HCT116 (cell line): Measurements from ENCODE around the gene RAB3IP. TPM values are rescaled to one million over a fixed set of nuclear protein-coding genes. Genes with fewer than 3 reads are reported as not detected.

Source experiments
- ATAC-seq: fragments of 200-7000 bp; cut with Tn5 transposase; 2 replicates; pipeline ENCODE4 v1.9.1; 2020; ENCODE audit warnings: mild to moderate bottlenecking, moderate library complexity
- BruUV-seq: library from RNA; stranded (reverse); fragments of 400-500 nt; replicated peaks from 2 replicates; lab custom pipeline; 2021; lab: Mats Ljungman, UMichigan
- CTCF ChIA-PET: fragments of 300-600 bp; sonication (Branson Sonifier 250); formaldehyde crosslinking; loops from one replicate; lab custom pipeline; 2021; ENCODE audit warnings: antibody characterized with exemption; lab: Charles Lee
- POLR2A ChIA-PET: fragments of 300-600, 350-600 bp; sonication (Branson Sonifier 250); formaldehyde crosslinking; loops from one replicate; lab custom pipeline; 2021; ENCODE audit warnings: antibody characterized with exemption; lab: Charles Lee
- RAD21 ChIA-PET, 2 experiments: fragments of 300-600 bp; sonication (Branson Sonifier 250); formaldehyde crosslinking; loops; one replicate each; lab custom pipeline; 2023; ENCODE audit warnings: low total read pairs in 2 of 2; ENCODE audit not compliant: uncharacterized antibody in 2 of 2, unreplicated experiment in 2 of 2, low non-redundant PET in 1 of 2; lab: Charles Lee
- DNase-seq: peaks from one replicate; pipeline ENCODE4 v3.0.0-alpha.2; 2010; ENCODE audit warnings: low read depth, low spot score
- H2AFZ ChIP-seq: fragments of 200-600 bp; shearing (Covaris generic), sonication (generic); 2 replicates; pipeline ENCODE4 v1.6.1; 2017; ENCODE audit warnings: low read depth, mixed run types, mixed read lengths, antibody characterized with exemption, low read length; ENCODE audit not compliant: poor library complexity, severe bottlenecking
- H3K27ac ChIP-seq: 2 replicates; pipeline ENCODE4 v1.5.1; 2012; ENCODE audit warnings: low read depth, low read length
- H3K27me3 ChIP-seq: fragments of 200-600 bp; sonication (generic); 2 replicates; pipeline ENCODE4 v1.6.1; 2016; ENCODE audit warnings: mixed run types, low read length, mixed read lengths; ENCODE audit not compliant: insufficient read depth
- H3K36me3 ChIP-seq, 2 experiments: fragments of 200-500 bp in 1 of 2; fragments of 200-600 bp in 1 of 2; sonication (Bioruptor generic) in 1 of 2; sonication (generic) in 1 of 2; 2 replicates each; pipeline versions ENCODE4 v1.5.1 to v1.6.1; 2014 to 2016; ENCODE audit warnings: low read length in 2 of 2, inconsistent platforms in 1 of 2, mixed read lengths in 1 of 2, mixed run types in 1 of 2; ENCODE audit not compliant: insufficient read depth in 2 of 2, control insufficient read depth in 1 of 2
- H3K4me1 ChIP-seq, 2 experiments: fragments of 200-600 bp in 1 of 2; sonication (generic) in 1 of 2; 2 replicates each; pipeline versions ENCODE4 v1.5.1 to v1.6.1; 2012 to 2017; ENCODE audit warnings: low read length in 2 of 2, inconsistent platforms in 1 of 2, mild to moderate bottlenecking in 1 of 2, mixed read lengths in 1 of 2, mixed run types in 1 of 2, moderate library complexity in 1 of 2; ENCODE audit not compliant: insufficient read depth in 2 of 2, control insufficient read depth in 1 of 2
- H3K4me2 ChIP-seq: fragments of 200-600 bp; sonication (generic); 2 replicates; pipeline ENCODE4 v1.6.1; 2017; ENCODE audit warnings: mixed run types, low read length, mixed read lengths
- H3K4me3 ChIP-seq, 2 experiments: fragments of 200-600 bp in 1 of 2; sonication (generic) in 1 of 2; replicated peaks in 1 of 2; 2 replicates each; pipeline ENCODE4 v1.5.1; 2011 to 2016; ENCODE audit warnings: low read length in 2 of 2, control low read depth in 1 of 2, low read depth in 1 of 2, mild to moderate bottlenecking in 1 of 2, mixed read lengths in 1 of 2, mixed run types in 1 of 2
- H3K79me2 ChIP-seq: fragments of 200-600 bp; sonication (generic); 2 replicates; pipeline ENCODE4 v1.6.1; 2017; ENCODE audit warnings: mild to moderate bottlenecking, mixed run types, low read length, moderate library complexity, mixed read lengths; ENCODE audit not compliant: insufficient read depth
- H3K9ac ChIP-seq: fragments of 200-600 bp; sonication (generic); 2 replicates; pipeline ENCODE4 v1.6.1; 2016; ENCODE audit warnings: low read length, mixed read lengths
- H3K9me2 ChIP-seq: fragments of 200-600 bp; sonication (generic), shearing (Covaris generic); 2 replicates; pipeline ENCODE4 v1.6.1; 2017; ENCODE audit warnings: mixed run types, mild to moderate bottlenecking, moderate library complexity; ENCODE audit not compliant: insufficient read depth
- H3K9me3 ChIP-seq, 2 experiments: fragments of 200-500 bp in 1 of 2; fragments of 200-600 bp in 1 of 2; sonication (Bioruptor generic) in 1 of 2; sonication (generic) in 1 of 2; 2 replicates each; pipeline ENCODE4 v1.6.1; 2014 to 2017; ENCODE audit warnings: low read length in 2 of 2, mixed read lengths in 2 of 2, inconsistent platforms in 1 of 2, low read depth in 1 of 2, mild to moderate bottlenecking in 1 of 2, mixed run types in 1 of 2, moderate library complexity in 1 of 2; ENCODE audit not compliant: control insufficient read depth in 1 of 2, insufficient read depth in 1 of 2
- H4K20me1 ChIP-seq: fragments of 200-600 bp; sonication (generic), shearing (Covaris generic); 2 replicates; pipeline ENCODE4 v1.6.1; 2017; ENCODE audit warnings: mixed run types, mild to moderate bottlenecking, moderate library complexity; ENCODE audit not compliant: insufficient read depth
- CBX3 ChIP-seq: IDR thresholded peaks from 2 replicates; pipeline ENCODE4 v1.6.1; 2012; ENCODE audit warnings: low read depth
- CEBPB ChIP-seq: IDR thresholded peaks from 2 replicates; pipeline ENCODE4 v1.6.1; 2012; ENCODE audit warnings: low read depth
- EGR1 ChIP-seq: IDR thresholded peaks from 2 replicates; pipeline ENCODE4 v1.6.1; 2012; ENCODE audit warnings: low read depth
- ELF1 ChIP-seq: IDR thresholded peaks from 2 replicates; pipeline ENCODE4 v1.6.1; 2012; ENCODE audit warnings: low read depth, borderline replicate concordance
- EZH2 ChIP-seq: fragments of 200-600 bp; sonication (generic); IDR thresholded peaks from 2 replicates; pipeline ENCODE4 v1.6.1; 2017; ENCODE audit warnings: antibody characterized with exemption, mixed run types
- EZH2phosphoT487 ChIP-seq: fragments of 200-600 bp; IDR thresholded peaks from 2 replicates; pipeline ENCODE4 v1.6.1; 2018; ENCODE audit warnings: antibody characterized with exemption, borderline replicate concordance
- FOSL1 ChIP-seq: IDR thresholded peaks from 2 replicates; pipeline ENCODE4 v1.6.1; 2012; ENCODE audit warnings: low read depth
- JUND ChIP-seq: IDR thresholded peaks from 2 replicates; pipeline ENCODE4 v1.6.1; 2012
- POLR2A ChIP-seq: IDR thresholded peaks from 2 replicates; pipeline ENCODE4 v1.7.0; 2011; ENCODE audit warnings: borderline replicate concordance; ENCODE audit not compliant: insufficient read depth, insufficient read length; ENCODE audit errors: extremely low read depth
- RAD21 ChIP-seq: IDR thresholded peaks from 2 replicates; pipeline ENCODE4 v1.6.1; 2012; ENCODE audit warnings: low read depth, mild to moderate bottlenecking
- SRF ChIP-seq: IDR thresholded peaks from 2 replicates; pipeline ENCODE4 v1.6.1; 2012; ENCODE audit warnings: low read depth
- ZNF274 ChIP-seq: fragments of 200-500 bp; sonication (Bioruptor generic); IDR thresholded peaks from 2 replicates; pipeline ENCODE4 v1.6.1; 2014; ENCODE audit warnings: mild to moderate bottlenecking, low read depth, low read length, inconsistent platforms
- intact Hi-C: fragments of 100-400 bp; cut with micrococcal nuclease; formaldehyde crosslinking; loops from 2 replicates; pipeline ENCODE4 v1.10.0; 2022
- total RNA-seq: library from RNA; stranded (reverse); gene quantifications from one replicate; pipeline ENCODE4 v1.2.1, GENCODE V29; 2021; ENCODE audit not compliant: unreplicated experiment
- TF ChIP-seq, protein P1 (sequence below): IDR thresholded peaks from 2 replicates; pipeline ENCODE4 v1.6.1; 2012
- TF ChIP-seq, protein P2 (sequence below): IDR thresholded peaks from 2 replicates; pipeline ENCODE4 v1.6.1; 2012
- TF ChIP-seq, protein P3 (sequence below): IDR thresholded peaks from 2 replicates; pipeline ENCODE4 v1.6.1; 2012; ENCODE audit warnings: low read depth
- TF ChIP-seq, protein P4 (sequence below), 3 experiments: fragments of 200-600 bp in 1 of 3; sonication (generic) in 1 of 3; IDR thresholded peaks in 2 of 3; conservative IDR thresholded peaks in 1 of 3; 2 replicates each; pipeline ENCODE4 v1.5.1; 2012 to 2017; ENCODE audit warnings: low read depth in 2 of 3, low read length in 2 of 3, antibody characterized with exemption in 1 of 3, borderline replicate concordance in 1 of 3, control low read depth in 1 of 3, mild to moderate bottlenecking in 1 of 3, mixed read lengths in 1 of 3, mixed run types in 1 of 3, moderate library complexity in 1 of 3; ENCODE audit not compliant: insufficient read depth in 1 of 3

The RAB3IP gene
- total RNA-seq, 1 experiment from 2014 or later, result 31.3 TPM

DNA sequence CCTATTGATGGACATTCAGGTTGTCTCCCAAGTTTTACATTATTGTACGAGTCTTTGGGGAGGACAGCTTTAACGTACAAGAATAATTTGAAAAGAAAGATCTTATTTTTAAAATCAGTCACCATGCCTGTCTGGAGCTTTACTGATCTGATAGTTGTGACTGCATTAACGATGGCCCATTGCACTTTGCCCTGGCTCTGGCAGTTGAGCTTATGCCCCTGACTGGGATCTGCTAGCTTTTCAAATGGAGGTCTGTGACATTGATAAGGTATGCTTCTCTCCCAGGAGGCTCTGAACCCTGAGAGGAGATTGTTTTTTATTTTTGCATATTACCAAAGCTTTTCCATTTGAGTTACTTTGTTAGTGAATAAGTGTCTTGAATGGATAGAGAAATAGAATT lies 17.9 kb upstream of the RAB3IP start:
- H2AFZ ChIP-seq, result no peak overlapping the region
- no peaks in the 10 kb centered on the region for H4K20me1 ChIP-seq
- DNase-seq (no peak), ATAC-seq (no peak)
- H3K9ac ChIP-seq, result no peak overlapping the region
- no peaks in the 10 kb centered on the region for H3K9me3 ChIP-seq
- intact Hi-C loops, result no loop called here
- H3K9me2 ChIP-seq, result no peaks in the 10 kb centered on the region
- H3K36me3 ChIP-seq, result no peaks in the 10 kb centered on the region
- RAD21 ChIA-PET, result no interaction called here
- TF ChIP-seq, protein P1, sequence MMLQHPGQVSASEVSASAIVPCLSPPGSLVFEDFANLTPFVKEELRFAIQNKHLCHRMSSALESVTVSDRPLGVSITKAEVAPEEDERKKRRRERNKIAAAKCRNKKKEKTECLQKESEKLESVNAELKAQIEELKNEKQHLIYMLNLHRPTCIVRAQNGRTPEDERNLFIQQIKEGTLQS, result no peak
- no peak for TF ChIP-seq RAD21
- TF ChIP-seq FOSL1, result no peak
- TF ChIP-seq EGR1, result no peak
- TF ChIP-seq EZH2, result no peak
- TF ChIP-seq, protein P2, sequence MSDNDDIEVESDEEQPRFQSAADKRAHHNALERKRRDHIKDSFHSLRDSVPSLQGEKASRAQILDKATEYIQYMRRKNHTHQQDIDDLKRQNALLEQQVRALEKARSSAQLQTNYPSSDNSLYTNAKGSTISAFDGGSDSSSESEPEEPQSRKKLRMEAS, result no peak
- no peak for TF ChIP-seq SRF
- TF ChIP-seq POLR2A, result no peak
- no peak for TF ChIP-seq JUND
- no peak for TF ChIP-seq CEBPB
- TF ChIP-seq, protein P3, sequence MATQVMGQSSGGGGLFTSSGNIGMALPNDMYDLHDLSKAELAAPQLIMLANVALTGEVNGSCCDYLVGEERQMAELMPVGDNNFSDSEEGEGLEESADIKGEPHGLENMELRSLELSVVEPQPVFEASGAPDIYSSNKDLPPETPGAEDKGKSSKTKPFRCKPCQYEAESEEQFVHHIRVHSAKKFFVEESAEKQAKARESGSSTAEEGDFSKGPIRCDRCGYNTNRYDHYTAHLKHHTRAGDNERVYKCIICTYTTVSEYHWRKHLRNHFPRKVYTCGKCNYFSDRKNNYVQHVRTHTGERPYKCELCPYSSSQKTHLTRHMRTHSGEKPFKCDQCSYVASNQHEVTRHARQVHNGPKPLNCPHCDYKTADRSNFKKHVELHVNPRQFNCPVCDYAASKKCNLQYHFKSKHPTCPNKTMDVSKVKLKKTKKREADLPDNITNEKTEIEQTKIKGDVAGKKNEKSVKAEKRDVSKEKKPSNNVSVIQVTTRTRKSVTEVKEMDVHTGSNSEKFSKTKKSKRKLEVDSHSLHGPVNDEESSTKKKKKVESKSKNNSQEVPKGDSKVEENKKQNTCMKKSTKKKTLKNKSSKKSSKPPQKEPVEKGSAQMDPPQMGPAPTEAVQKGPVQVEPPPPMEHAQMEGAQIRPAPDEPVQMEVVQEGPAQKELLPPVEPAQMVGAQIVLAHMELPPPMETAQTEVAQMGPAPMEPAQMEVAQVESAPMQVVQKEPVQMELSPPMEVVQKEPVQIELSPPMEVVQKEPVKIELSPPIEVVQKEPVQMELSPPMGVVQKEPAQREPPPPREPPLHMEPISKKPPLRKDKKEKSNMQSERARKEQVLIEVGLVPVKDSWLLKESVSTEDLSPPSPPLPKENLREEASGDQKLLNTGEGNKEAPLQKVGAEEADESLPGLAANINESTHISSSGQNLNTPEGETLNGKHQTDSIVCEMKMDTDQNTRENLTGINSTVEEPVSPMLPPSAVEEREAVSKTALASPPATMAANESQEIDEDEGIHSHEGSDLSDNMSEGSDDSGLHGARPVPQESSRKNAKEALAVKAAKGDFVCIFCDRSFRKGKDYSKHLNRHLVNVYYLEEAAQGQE, result no peak
- TF ChIP-seq ZNF274, result no peak
- TF ChIP-seq, protein P4, sequence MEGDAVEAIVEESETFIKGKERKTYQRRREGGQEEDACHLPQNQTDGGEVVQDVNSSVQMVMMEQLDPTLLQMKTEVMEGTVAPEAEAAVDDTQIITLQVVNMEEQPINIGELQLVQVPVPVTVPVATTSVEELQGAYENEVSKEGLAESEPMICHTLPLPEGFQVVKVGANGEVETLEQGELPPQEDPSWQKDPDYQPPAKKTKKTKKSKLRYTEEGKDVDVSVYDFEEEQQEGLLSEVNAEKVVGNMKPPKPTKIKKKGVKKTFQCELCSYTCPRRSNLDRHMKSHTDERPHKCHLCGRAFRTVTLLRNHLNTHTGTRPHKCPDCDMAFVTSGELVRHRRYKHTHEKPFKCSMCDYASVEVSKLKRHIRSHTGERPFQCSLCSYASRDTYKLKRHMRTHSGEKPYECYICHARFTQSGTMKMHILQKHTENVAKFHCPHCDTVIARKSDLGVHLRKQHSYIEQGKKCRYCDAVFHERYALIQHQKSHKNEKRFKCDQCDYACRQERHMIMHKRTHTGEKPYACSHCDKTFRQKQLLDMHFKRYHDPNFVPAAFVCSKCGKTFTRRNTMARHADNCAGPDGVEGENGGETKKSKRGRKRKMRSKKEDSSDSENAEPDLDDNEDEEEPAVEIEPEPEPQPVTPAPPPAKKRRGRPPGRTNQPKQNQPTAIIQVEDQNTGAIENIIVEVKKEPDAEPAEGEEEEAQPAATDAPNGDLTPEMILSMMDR (IDR thresholded peaks at IDR 0.05 in 2 of 3, conservative IDR thresholded peaks at IDR 0.05 in 1 of 3; ENCODE audit: borderline replicate concordance in 1 of 3, insufficient read depth in 1 of 3, low read depth in 2 of 3, low read length in 2 of 3), result no peak
- no peak for TF ChIP-seq ELF1
- no peak for TF ChIP-seq CBX3
- no peak for TF ChIP-seq EZH2phosphoT487
- BruUV-seq, result no TSS peak
- H3K79me2 ChIP-seq, result no peaks in the 10 kb centered on the region
- H3K4me3 ChIP-seq, result no peak overlapping the region
- no peaks in the 10 kb centered on the region for H3K27me3 ChIP-seq
- H3K27ac ChIP-seq, result no peak overlapping the region
- POLR2A ChIA-PET, result no interaction called here
- H3K4me2 ChIP-seq, result no peak overlapping the region
- CTCF ChIA-PET, result no interaction called here
- H3K4me1 ChIP-seq, result no peaks in the 10 kb centered on the region
